PC-3 (cell line): ENCODE data around the gene HIF1AN.

Experiments
- CTCF ChIP-seq: fragments of 300-600 bp; sonication (generic); conservative IDR thresholded peaks from 2 replicates; pipeline ENCODE4 v1.5.1; 2017; ENCODE audit warnings: antibody characterized with exemption, low read depth, mild to moderate bottlenecking, low read length
- EZH2 ChIP-seq: fragments of 300-600 bp; sonication (generic); IDR thresholded peaks from one replicate; pipeline ENCODE4 v1.6.1; 2017; ENCODE audit warnings: antibody characterized with exemption, mild to moderate bottlenecking, low read length; ENCODE audit not compliant: unreplicated experiment
- EZH2phosphoT487 ChIP-seq: fragments of 300-600 bp; sonication (generic); IDR thresholded peaks from 2 replicates; pipeline ENCODE4 v1.6.1; 2018; ENCODE audit warnings: mild to moderate bottlenecking, antibody characterized with exemption, low read length, borderline replicate concordance

GRCh38 chr10:100522107-100522801, 13.5 kb upstream of the HIF1AN start:
- TF ChIP-seq CTCF, result no peak
- no peak for TF ChIP-seq EZH2
- TF ChIP-seq EZH2phosphoT487, result no peak
